Umbilical cord (tissue), 2 donors: Measurements from ENCODE around the gene TCIRG1. TPM values are rescaled to one million over a fixed set of nuclear protein-coding genes. Genes with fewer than 3 reads are reported as not detected.

Source experiments
- DNase-seq: peaks from one replicate; pipeline ENCODE4 v3.0.0-alpha.2; 2015; ENCODE audit warnings: low spot score
- total RNA-seq: library from RNA; depleted of rRNA; stranded (reverse); fragments of >200 nt; gene quantifications from one replicate; pipeline ENCODE4 v1.2.3, GENCODE V29; 2014; ENCODE audit warnings: low replicate concordance; ENCODE audit not compliant: insufficient read depth

TCIRG1 gene
- total RNA-seq, 1 donor from 2014 or later = 63.8 TPM

GRCh38 chr11:68017980-68018729 lies 20.7 kb upstream of the TCIRG1 start:
- no peak for DNase-seq

- no peak for DNase-seq
Measured at GRCh38 chr11:68018730-68019190, 20.1 kb upstream of the TCIRG1 start.

- DNase-seq = no peak
Measured at GRCh38 chr11:68019486-68019885, 19.3 kb upstream of the TCIRG1 start.

GRCh38 chr11:68020575-68020974 lies 18.2 kb upstream of the TCIRG1 start:
- DNase-seq = peak; percentile 33

- no peak for DNase-seq
Measured at GRCh38 chr11:68021167-68021787, 17.5 kb upstream of the TCIRG1 start.

GRCh38 chr11:68022531-68022930 lies 16.3 kb upstream of the TCIRG1 start:
- no peak for DNase-seq

GRCh38 chr11:68024508-68024907 lies 14.3 kb upstream of the TCIRG1 start:
- no peak for DNase-seq

GRCh38 chr11:68025047-68025446 lies 13.8 kb upstream of the TCIRG1 start:
- no peak for DNase-seq

- no peak for DNase-seq
Measured at GRCh38 chr11:68026391-68027105, 12.3 kb upstream of the TCIRG1 start.

- DNase-seq = no peak
Measured at GRCh38 chr11:68027667-68028066, 11.2 kb upstream of the TCIRG1 start.

GRCh38 chr11:68028802-68029545 lies 9.9 kb upstream of the TCIRG1 start:
- DNase-seq = no peak

GRCh38 chr11:68030318-68031143 lies 8.3 kb upstream of the TCIRG1 start, which contains the start of gene NDUFS8:
Gene NDUFS8 (plus strand): TSS chr11:68030681. CDS start chr11:68032152, 1,471 bp downstream.
- DNase-seq = peak; percentile 100

- DNase-seq = no peak
Measured at GRCh38 chr11:68031144-68031464, 7.7 kb upstream of the TCIRG1 start.

GRCh38 chr11:68032003-68032402 lies 6.8 kb upstream of the TCIRG1 start:
- DNase-seq = no peak

- no peak for DNase-seq
Measured at GRCh38 chr11:68032997-68033707, 5.7 kb upstream of the TCIRG1 start.

GRCh38 chr11:68033708-68034045 lies 5.1 kb upstream of the TCIRG1 start:
- no peak for DNase-seq

GRCh38 chr11:68035266-68035876 lies 3.5 kb upstream of the TCIRG1 start:
- no peak for DNase-seq

GRCh38 chr11:68036141-68036716 lies 2.6 kb upstream of the TCIRG1 start:
- no peak for DNase-seq

GRCh38 chr11:68036717-68037239 lies 2.0 kb upstream of the TCIRG1 start:
- DNase-seq = no peak
